Peyer's patch (tissue), 4 donors: ENCODE results near the gene PRKCZ.

Source experiments
- CTCF ChIP-seq, 6 experiments: fragments of 450-650 bp in 4 of 6; fragments of 200-600 bp in 2 of 6; sonication (generic) in 1 of 6; IDR thresholded peaks; one replicate each; pipeline ENCODE4 v1.5.1; 2017 to 2019; ENCODE audit warnings: antibody characterized with exemption in 6 of 6, mild to moderate bottlenecking in 3 of 6, moderate library complexity in 1 of 6
- POLR2A ChIP-seq, 2 donors: fragments of 450-650 bp; IDR thresholded peaks; one replicate each; pipeline ENCODE4 v1.5.1; 2017; ENCODE audit warnings: antibody characterized with exemption in 2 of 2, mild to moderate bottlenecking in 2 of 2, moderate library complexity in 2 of 2

- no peak for TF ChIP-seq CTCF (IDR thresholded peaks at IDR 0.05)
- TF ChIP-seq POLR2A (IDR thresholded peaks at IDR 0.05), result no peak
These were observed 132.2 kb downstream of the PRKCZ start for GRCh38 chr1:2182376-2182775.
